Raji (cell line): ENCODE results near the gene CRTAC1.

ENCODE experiments used
- POLR2A ChIP-seq: IDR thresholded peaks from 2 replicates; pipeline ENCODE4 v1.6.1; 2011; ENCODE audit warnings: low read depth, low read length, control low read depth; ENCODE audit not compliant: insufficient read depth

The CRTAC1 gene

DNA sequence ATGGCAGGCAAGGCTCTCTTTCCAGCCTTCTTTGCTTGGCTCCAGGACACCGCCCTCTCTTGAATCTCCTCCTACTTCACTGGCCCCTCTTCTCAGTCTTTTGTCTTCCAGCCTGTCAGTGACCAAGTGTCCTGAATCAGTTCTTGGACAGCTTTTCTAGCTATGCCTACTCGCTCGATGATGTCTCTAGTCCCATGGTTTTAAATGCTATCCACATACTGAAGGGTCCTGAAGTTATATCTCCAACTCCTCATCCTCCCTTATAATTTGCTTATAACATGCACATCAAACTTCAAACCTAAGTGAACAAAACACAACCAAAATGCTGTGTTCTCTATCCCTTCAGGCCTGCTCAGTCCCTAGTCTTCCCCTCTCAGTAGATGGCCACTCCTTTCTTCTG lies 185.7 kb downstream of the CRTAC1 start:
- TF ChIP-seq POLR2A: no peak

DNA sequence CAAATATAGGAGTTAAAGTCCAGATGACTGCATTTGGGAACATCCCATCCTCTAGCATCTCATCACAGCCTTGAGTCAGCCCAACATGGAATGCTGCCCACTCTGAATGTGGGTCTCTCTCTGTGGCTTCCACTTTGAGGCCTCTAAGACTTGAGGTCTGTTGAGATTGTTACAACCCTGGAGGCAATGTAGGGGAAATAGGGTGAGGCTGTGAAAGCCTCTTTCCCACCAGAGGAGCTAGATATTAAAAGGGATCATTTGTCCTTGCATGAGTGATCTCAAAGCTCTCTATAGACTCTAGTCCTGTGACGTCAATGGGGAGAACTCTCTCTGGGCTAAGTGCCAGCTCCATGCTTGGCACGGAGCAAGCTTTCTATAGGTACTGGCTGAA lies 187.1 kb downstream of the CRTAC1 start:
- no peak for TF ChIP-seq POLR2A

DNA sequence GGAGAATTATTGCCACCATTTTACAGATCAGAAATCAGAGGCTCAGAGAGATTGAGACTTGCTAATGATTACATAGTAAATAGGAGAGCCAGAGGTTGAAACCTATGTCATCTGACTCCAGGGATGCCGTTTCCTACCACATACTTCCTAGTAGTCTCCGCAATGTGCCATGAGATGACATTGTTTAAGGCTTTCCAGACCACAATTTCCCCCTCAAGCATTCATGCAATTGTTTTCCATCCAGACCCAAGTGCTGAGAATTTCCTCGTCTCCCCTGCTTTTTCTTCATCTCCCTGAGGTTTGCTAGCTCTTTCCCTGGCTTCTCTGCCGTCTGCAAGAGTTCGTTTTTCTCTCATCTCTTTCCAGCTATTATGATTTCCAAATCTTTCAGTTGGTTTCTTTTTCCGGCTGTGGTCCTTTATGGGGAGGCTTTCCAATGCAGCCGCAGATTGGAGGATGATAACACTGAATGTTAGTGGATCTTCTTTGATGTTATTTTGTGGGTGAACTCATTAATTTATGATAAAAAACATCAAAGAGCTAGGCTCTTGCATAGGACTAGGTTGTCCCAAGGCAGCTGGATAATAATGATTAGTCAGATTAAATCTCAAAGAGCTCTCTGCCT lies 187.7 kb downstream of the CRTAC1 start:
- TF ChIP-seq POLR2A: no peak

DNA sequence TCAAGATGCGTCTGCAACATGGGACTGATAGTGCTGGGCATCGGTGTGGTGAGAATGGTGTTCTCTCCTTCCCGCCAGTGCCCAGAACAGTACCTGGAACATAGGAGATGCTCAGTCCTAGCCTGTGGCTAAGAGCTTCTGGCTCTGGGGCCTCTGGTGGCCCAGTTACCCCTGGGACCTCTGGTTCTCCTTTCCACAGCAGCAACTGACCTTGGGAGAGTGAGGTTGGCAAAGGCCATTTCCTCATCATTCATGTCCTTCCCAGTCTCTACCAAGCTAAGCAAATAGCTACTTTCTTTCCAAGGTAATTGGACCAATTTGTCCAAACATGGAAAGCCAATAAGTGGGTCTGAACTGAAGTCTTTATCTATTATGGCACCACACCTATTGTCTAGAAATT lies 192.3 kb downstream of the CRTAC1 start:
- no peak for TF ChIP-seq POLR2A

DNA sequence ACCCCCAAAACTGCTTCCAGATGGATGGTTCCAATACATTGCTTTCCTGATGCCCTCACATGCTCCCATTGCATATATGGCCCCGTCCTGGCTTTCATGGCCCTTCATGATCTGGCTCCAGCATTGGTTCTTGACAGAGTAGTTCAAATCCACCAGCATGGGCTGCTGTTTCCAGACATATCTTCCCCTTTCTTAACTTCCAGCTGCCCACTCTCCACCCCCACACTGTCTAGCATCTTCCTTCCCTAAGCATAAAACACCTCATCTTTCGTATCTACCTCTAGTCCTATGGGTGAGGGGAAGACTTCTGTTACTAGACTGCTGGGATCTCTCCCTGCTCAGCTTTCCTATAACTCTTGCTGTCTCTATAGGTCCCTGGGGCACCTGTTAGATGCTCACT lies 194.0 kb downstream of the CRTAC1 start:
- TF ChIP-seq POLR2A: no peak

DNA sequence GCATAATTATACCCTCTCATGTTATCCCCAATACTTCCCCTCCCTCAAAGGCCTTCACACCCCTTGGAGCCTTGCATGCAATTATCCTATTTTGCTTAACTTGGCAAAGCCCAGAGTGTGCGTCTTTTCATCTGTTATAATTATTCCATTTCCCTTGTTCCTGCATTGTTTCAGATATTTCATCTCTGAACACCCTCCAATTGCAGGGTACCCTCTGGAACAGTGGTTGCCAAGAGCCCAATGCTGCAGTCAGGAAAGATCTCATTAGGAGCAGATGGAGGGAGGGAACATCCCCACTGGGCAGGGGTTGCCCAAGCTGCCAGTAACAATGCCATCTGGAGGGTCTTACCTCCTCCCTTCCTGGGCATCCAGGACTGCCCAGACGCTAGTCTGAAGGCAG lies 199.2 kb downstream of the CRTAC1 start:
- TF ChIP-seq POLR2A: no peak

DNA sequence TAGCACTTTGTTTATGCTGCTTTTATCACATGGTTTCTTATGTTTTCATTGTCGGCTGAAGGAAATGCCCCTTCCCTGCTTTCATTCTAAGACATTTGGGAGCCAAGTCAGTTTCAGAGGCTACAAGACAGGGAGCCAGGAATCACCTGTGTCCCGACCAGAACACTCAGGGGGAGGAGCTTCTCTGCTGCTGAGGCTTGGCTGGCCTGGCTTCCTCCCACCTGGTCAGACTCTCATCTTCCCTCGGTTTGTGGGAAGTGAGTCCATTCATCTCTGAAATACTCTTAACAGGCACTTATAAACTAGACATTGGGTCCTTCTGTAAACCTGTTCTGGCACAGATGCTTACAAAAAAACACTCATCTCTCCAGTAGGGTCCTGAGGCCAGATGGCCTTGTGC lies 200.4 kb downstream of the CRTAC1 start:
- no peak for TF ChIP-seq POLR2A

DNA sequence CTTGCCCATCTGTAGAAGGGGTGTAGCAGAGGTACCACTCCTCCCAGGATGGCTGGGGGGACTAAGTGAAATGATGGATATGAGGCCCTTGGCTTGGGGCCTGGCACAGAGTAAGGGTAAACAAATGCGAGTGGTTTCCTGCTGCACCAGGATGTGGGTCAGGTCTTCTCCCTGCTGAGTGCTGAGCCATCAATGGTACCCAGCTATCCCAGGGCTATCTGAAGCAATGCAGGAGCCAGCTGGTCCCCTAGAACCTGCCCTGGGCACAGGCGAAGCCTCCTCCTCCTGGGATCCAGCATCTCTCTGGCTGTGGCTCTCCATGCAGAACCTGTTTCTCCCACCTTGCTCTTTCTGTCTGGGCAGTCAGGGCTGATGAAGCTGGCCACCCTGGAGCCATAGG lies 201.7 kb downstream of the CRTAC1 start:
- no peak for TF ChIP-seq POLR2A

DNA sequence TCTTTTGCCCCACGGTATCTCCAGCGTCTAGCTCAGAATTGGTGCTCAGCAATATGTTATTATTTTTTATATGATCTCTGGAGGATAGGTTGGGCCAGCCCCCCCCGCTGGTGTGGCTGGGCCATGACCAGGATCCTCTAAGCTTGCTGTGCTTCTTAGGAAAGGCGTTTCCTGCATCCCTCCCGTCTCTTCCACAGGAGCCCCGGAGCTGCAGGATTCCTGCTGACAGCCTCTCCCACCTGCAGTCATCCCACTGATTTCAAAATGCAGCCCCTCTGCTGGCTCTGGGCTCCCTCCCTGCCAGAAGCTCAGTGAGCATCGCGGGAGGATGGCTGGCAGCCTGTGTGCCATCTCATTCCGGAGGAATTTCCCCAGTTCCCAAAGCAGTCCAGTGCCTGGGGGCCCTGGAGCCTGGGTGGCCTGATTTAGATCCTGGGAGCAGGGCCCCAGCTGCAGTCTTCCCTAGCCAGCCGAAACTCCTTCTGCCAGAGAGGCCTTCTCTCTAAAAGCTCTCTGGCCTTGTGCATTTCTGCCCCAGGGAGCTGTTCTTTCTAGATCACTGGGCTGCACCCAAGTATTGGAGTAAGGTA lies 202.6 kb downstream of the CRTAC1 start:
- no peak for TF ChIP-seq POLR2A

DNA sequence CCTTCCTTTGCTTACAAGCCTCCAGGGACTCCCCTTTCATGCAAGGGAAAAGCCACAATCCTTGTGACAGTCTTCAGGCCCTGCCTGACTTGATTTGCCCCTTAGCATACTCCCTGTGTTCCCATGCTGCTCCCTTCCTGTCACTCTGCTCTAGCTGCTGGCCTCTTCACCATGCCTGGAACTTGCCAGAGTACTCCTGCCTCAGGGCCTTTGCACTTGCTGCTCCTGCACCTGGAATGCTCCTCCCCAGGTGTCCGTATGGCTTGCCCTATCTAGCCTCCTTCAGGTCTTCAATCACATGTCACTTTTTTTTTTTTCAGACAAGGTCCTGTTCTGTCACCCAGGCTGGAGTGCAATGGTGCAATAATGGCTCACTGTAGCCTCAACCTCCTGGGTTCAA lies 203.5 kb downstream of the CRTAC1 start:
- no peak for TF ChIP-seq POLR2A

DNA sequence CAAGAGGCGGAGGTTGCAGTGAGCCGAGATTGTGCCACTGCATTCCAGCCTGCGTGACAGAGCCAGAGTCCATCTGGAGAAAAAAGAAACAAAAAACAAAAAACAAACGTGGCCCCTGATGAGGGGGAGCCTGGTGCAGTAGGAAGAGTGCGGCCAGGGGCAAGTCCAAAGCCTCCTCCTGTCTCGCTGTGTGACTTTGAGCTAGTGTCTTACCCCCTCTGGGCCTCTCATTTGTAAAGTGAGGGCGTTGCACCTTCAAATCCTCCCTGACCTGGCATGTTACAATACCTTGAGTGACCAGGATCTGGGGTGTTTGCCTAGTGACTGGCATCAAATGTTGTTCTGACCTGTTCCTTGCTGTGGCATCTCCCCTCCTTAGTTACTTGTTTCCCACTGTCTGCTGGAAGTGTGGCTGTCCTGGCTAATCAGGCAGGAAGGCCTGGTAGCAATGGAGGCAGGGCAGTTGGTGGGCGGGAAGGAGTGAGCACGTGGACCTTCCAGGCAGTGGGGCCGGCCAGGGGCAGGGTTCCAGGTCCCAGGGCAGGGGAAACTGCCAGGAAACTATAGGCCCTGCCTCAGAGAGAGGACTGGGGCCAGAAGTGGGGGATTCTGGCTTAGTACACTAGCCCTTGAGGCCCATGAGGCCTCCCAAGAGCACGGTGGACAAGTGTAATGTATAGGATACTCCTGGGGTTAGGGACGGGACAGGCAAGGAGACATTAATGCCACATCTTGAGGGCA lies 205.2 kb downstream of the CRTAC1 start:
- no peak for TF ChIP-seq POLR2A

DNA sequence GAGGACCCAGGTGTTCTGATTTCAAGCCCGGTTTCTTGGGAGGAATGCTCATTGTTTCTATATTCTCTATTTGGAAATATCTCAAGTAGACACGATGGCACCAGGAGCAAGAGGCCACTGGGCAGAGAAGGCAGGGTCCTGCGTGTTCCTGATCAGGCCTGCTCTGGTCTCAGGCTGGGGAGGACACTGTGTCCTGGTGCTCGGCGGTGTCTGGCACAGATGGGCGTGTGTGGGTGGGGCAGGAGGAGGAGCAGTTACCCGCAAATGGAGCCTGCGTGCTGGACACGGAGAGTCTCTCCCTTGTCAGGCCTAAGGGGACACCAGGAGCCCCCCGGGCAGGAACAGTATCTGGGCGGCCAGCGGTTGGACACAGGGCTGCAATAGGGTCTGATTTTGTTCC lies 206.7 kb downstream of the CRTAC1 start:
- no peak for TF ChIP-seq POLR2A

DNA sequence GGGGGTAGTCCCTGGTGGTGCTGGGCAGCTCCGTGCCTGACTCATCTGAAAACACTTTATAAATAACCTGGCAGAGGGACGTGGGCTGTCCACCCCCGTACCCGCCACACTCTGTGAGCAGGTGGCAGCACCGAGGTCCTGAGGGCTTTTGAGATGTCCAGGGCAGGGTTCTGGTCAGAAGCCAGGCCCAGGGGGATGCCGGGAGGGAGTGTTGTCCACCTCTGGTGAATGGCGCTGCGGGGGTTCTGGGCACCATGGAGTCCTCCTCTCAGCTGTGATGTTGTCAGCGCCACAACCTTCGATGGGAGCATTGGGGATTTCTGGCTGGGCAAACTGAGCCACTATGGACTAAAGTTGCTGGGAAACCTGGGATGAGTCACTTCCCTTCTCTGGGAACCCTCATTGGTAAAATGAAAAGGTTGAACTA lies 208.1 kb downstream of the CRTAC1 start:
- TF ChIP-seq POLR2A: no peak

DNA sequence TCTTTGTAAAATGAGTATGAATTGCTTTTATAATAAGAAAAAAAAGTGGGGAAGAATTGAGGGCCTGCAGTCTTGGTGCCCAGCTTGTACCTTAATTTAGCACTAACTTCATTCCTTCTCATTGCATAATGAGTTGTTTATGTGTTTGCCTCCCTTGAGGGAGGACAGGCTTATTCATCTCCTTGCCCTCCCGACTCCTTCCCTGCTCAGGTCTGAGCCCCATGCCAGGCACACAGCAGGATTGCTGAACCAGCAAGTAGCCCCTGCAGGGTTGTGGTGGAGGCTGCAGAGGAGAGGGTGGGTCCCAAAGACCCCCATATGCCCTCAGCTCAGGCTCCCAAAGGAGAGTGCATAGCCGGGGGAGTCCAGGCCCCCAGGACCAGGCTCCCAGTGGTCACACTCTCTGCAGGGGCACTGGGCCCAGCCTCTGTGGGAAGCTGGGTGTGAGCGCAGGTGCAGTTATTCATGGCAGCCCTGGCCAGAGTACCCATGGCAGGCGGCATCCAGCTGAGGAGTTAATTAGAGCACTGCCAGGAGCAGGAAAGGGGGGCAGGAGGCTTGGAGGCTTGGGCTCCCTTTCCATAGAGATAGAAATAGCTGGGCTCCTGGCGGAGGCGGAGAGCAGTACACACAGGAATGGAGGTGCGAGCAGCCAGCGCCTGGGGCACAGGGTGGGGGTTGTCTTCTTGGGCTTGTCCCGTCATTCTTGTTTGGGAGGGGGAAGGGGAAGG lies 208.9 kb downstream of the CRTAC1 start:
- no peak for TF ChIP-seq POLR2A

DNA sequence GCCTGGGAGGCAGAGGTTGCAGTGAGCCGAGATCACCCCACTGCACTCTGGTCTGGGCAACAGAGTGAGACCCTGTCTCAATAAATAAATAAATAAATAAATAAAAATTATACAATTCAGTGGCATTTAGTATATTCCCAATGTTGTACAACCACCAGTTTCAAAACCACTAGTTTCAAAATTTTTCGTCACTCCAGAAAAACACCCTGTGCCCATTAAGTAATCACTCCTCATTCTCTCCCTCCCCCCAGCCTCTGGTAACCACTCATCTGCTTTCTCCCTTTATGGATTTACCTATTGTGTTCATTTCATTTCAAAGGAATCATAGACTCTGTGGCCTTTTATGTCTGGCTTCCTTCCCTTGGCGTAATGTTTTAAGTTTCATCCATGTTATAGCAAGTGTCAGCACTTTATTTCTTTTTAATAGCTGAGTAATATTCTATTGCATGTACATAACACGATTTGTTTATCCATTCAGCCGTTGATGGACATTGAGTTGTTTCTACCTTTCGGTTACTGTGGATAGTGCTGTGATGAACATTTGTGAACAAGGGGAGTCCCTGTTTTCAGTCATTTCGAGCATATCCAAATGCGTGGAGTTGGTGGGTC lies 210.2 kb downstream of the CRTAC1 start:
- TF ChIP-seq POLR2A: no peak
